IMR-90 (cell line): ENCODE measurements around the gene PNPLA5. TPM values are rescaled to one million over a fixed set of nuclear protein-coding genes. Genes with fewer than 3 reads are reported as not detected.

Source experiments
- ATAC-seq: fragments of 200-7000 bp; cut with Tn5 transposase; 2 replicates; pipeline ENCODE4 v1.9.1; 2020; ENCODE audit warnings: low read depth, mild to moderate bottlenecking, moderate library complexity
- BruUV-seq: library from RNA; stranded (reverse); fragments of 400-500 nt; replicated peaks from 2 replicates; lab custom pipeline; 2021; lab: Mats Ljungman, UMichigan
- CTCF ChIA-PET: fragments of 300-600 bp; formaldehyde crosslinking; extraction: SDS; loops from one replicate; lab custom pipeline; 2021; ENCODE audit warnings: antibody characterized with exemption; lab: Yijun Ruan, JAX
- POLR2A ChIA-PET: fragments of 300-600 bp; sonication (Branson Sonifier 250); formaldehyde crosslinking; loops from one replicate; lab custom pipeline; 2022; ENCODE audit warnings: antibody characterized with exemption; ENCODE audit not compliant: unreplicated experiment; lab: Charles Lee
- DNase-seq: peaks from one replicate; pipeline ENCODE4 v3.0.0; 2013
- H2AFZ ChIP-seq: replicated peaks from 2 replicates; pipeline ENCODE3; 2013; ENCODE audit warnings: low read length, mild to moderate bottlenecking; ENCODE audit not compliant: poor library complexity
- H2AK5ac ChIP-seq: 2 replicates; pipeline ENCODE4 v1.6.1; 2013; ENCODE audit warnings: low read depth, low read length, inconsistent platforms
- H2AK9ac ChIP-seq: replicated peaks from 2 replicates; pipeline ENCODE3; 2013; ENCODE audit warnings: mild to moderate bottlenecking, low read depth, low read length, moderate library complexity; ENCODE audit not compliant: poor library complexity
- H2BK120ac ChIP-seq: 2 replicates; pipeline ENCODE4 v1.6.1; 2013; ENCODE audit warnings: low read depth, low read length, inconsistent platforms
- H2BK15ac ChIP-seq: 3 replicates; pipeline ENCODE4 v1.6.1; 2013; ENCODE audit warnings: low read depth, low read length, inconsistent platforms
- H2BK20ac ChIP-seq: 2 replicates; pipeline ENCODE4 v1.6.1; 2013; ENCODE audit warnings: low read depth, mild to moderate bottlenecking, inconsistent platforms, low read length, moderate library complexity
- H2BK5ac ChIP-seq: 2 replicates; pipeline ENCODE4 v1.6.1; 2013; ENCODE audit warnings: mild to moderate bottlenecking, low read depth, low read length, inconsistent platforms; ENCODE audit not compliant: poor library complexity, severe bottlenecking
- H3K14ac ChIP-seq: replicated peaks from 2 replicates; pipeline ENCODE4 v1.6.1; 2013; ENCODE audit warnings: low read depth, low read length, inconsistent platforms
- H3K18ac ChIP-seq: 2 replicates; pipeline ENCODE4 v1.6.1; 2013; ENCODE audit warnings: low read depth, low read length, control low read depth
- H3K23ac ChIP-seq: 2 replicates; pipeline ENCODE4 v1.6.1; 2013; ENCODE audit warnings: low read depth, low read length, inconsistent platforms
- H3K27ac ChIP-seq: 2 replicates; pipeline ENCODE4 v1.5.1; 2013; ENCODE audit warnings: mild to moderate bottlenecking, control low read depth, low read length; ENCODE audit not compliant: insufficient read depth
- H3K27me3 ChIP-seq: 2 replicates; pipeline ENCODE4 v1.6.1; 2013; ENCODE audit warnings: low read length; ENCODE audit not compliant: control insufficient read depth, insufficient read depth
- H3K36me3 ChIP-seq: 2 replicates; pipeline ENCODE4 v1.6.1; 2013; ENCODE audit warnings: low read length, mixed read lengths; ENCODE audit not compliant: control insufficient read depth, insufficient read depth
- H3K4ac ChIP-seq: 2 replicates; pipeline ENCODE4 v1.6.1; 2013; ENCODE audit warnings: low read depth, low read length, inconsistent platforms
- H3K4me1 ChIP-seq: 2 replicates; pipeline ENCODE4 v1.6.1; 2013; ENCODE audit warnings: low read length, mixed read lengths; ENCODE audit not compliant: control insufficient read depth, insufficient read depth
- H3K4me2 ChIP-seq: 2 replicates; pipeline ENCODE4 v1.6.1; 2013; ENCODE audit warnings: low read depth, mild to moderate bottlenecking, control low read depth, low read length, moderate library complexity
- H3K4me3 ChIP-seq: 2 replicates; pipeline ENCODE4 v1.5.1; 2013; ENCODE audit warnings: low read depth, mild to moderate bottlenecking, control low read depth, low read length, moderate library complexity; ENCODE audit not compliant: insufficient read depth
- H3K56ac ChIP-seq: 2 replicates; pipeline ENCODE4 v1.6.1; 2013; ENCODE audit warnings: low read length, inconsistent platforms; ENCODE audit not compliant: insufficient read depth; ENCODE audit errors: extremely low read depth
- H3K79me1 ChIP-seq, 2 experiments: 2 replicates each; pipeline ENCODE4 v1.6.1; 2013; ENCODE audit warnings: low read length in 2 of 2, inconsistent platforms in 1 of 2, low read depth in 1 of 2
- H3K9ac ChIP-seq: 2 replicates; pipeline ENCODE4 v1.6.1; 2013; ENCODE audit warnings: low read depth, low read length, control low read depth
- H3K9me1 ChIP-seq: 2 replicates; pipeline ENCODE4 v1.6.1; 2013; ENCODE audit warnings: low read length, inconsistent platforms; ENCODE audit not compliant: insufficient read depth
- H3K9me3 ChIP-seq: 2 replicates; pipeline ENCODE4 v1.6.1; 2013; ENCODE audit warnings: low read length; ENCODE audit not compliant: control insufficient read depth, insufficient read depth
- H4K20me1 ChIP-seq: 2 replicates; pipeline ENCODE4 v1.6.1; 2013; ENCODE audit warnings: low read length, inconsistent platforms; ENCODE audit not compliant: insufficient read depth
- H4K5ac ChIP-seq: 2 replicates; pipeline ENCODE4 v1.6.1; 2013; ENCODE audit warnings: mild to moderate bottlenecking, low read depth, low read length, control low read depth
- H4K8ac ChIP-seq, 2 experiments: 2 replicates each; pipeline ENCODE4 v1.6.1; 2013; ENCODE audit warnings: low read depth in 2 of 2, low read length in 2 of 2, control low read depth in 1 of 2, inconsistent platforms in 1 of 2
- H4K91ac ChIP-seq: 2 replicates; pipeline ENCODE4 v1.6.1; 2013; ENCODE audit warnings: low read depth, low read length, inconsistent platforms; ENCODE audit not compliant: insufficient read depth
- BHLHE40 ChIP-seq: fragments of 150-350 bp; IDR thresholded peaks from 2 replicates; pipeline ENCODE4 v1.6.1; 2016; ENCODE audit warnings: mild to moderate bottlenecking, low read depth, low read length
- CEBPB ChIP-seq: IDR thresholded peaks from 2 replicates; pipeline ENCODE4 v1.6.1; 2012; ENCODE audit warnings: low read depth, low read length, improper control_type of control experiment
- CHD1 ChIP-seq: IDR thresholded peaks from 2 replicates; pipeline ENCODE4 v1.6.1; 2012; ENCODE audit warnings: low read depth, low read length, improper control_type of control experiment
- ELK1 ChIP-seq: fragments of 150-350 bp; IDR thresholded peaks from 2 replicates; pipeline ENCODE4 v1.6.1; 2016; ENCODE audit warnings: low read depth, mild to moderate bottlenecking, low read length, moderate library complexity, borderline replicate concordance
- MAFK ChIP-seq: IDR thresholded peaks from 2 replicates; pipeline ENCODE4 v1.6.1; 2012; ENCODE audit warnings: low read depth, low read length, improper control_type of control experiment
- MAZ ChIP-seq: IDR thresholded peaks from 2 replicates; pipeline ENCODE4 v1.6.1; 2012; ENCODE audit warnings: low read depth, mild to moderate bottlenecking, low read length, improper control_type of control experiment, moderate library complexity, borderline replicate concordance
- MXI1 ChIP-seq: IDR thresholded peaks from 2 replicates; pipeline ENCODE4 v1.6.1; 2012; ENCODE audit warnings: low read depth, mild to moderate bottlenecking, low read length, moderate library complexity, borderline replicate concordance
- NFE2L2 ChIP-seq: fragments of 150-350 bp; IDR thresholded peaks from 2 replicates; pipeline ENCODE4 v1.6.1; 2016; ENCODE audit warnings: low read depth, mild to moderate bottlenecking, low read length
- POLR2A ChIP-seq: IDR thresholded peaks from 2 replicates; pipeline ENCODE4 v1.6.1; 2012; ENCODE audit warnings: mild to moderate bottlenecking, low read depth, low read length
- RAD21 ChIP-seq: IDR thresholded peaks from 2 replicates; pipeline ENCODE4 v1.6.1; 2012; ENCODE audit warnings: low read length, improper control_type of control experiment
- RCOR1 ChIP-seq: IDR thresholded peaks from 2 replicates; pipeline ENCODE4 v1.6.1; 2012; ENCODE audit warnings: mild to moderate bottlenecking, low read length, improper control_type of control experiment; ENCODE audit not compliant: insufficient replicate concordance
- RFX5 ChIP-seq: IDR thresholded peaks from 2 replicates; pipeline ENCODE4 v1.8.0; 2012; ENCODE audit warnings: low read depth, mild to moderate bottlenecking, low read length, moderate library complexity
- SMC3 ChIP-seq: fragments of 150-350 bp; IDR thresholded peaks from 2 replicates; pipeline ENCODE4 v1.6.1; 2016; ENCODE audit warnings: low read depth, mild to moderate bottlenecking, antibody characterized with exemption, low read length, moderate library complexity
- USF2 ChIP-seq: fragments of 150-350 bp; IDR thresholded peaks from 2 replicates; pipeline ENCODE4 v1.6.1; 2017; ENCODE audit warnings: mild to moderate bottlenecking, antibody characterized with exemption, low read length, low read depth
- WGBS, 2 experiments: methylation state at CpG; one replicate each; pipeline versions ENCODE4 v1.1.5 to v1.1.7; 2013; ENCODE audit warnings: missing lambda C conversion rate in 2 of 2; ENCODE audit not compliant: insufficient read length in 1 of 2; ENCODE audit errors: extremely low coverage in 2 of 2; 5-methylcytosine and 5-hydroxymethylcytosine counted together
- dilution Hi-C: fragments of 300-500 bp; cut with HindIII; formaldehyde crosslinking; loops from one replicate; pipeline ENCODE4 v1.14.3; 2018; ENCODE audit warnings: low sequenced_read_pairs; ENCODE audit not compliant: unreplicated experiment
- in situ Hi-C: fragments of 300-500 bp; cut with MboI; formaldehyde crosslinking; loops from 3 replicates; pipeline ENCODE4 v1.14.3; 2019; ENCODE audit warnings: low sequenced_read_pairs, inconsistent platforms, mixed read lengths
- intact Hi-C: fragments of 100-400 bp; cut with micrococcal nuclease; formaldehyde crosslinking; loops from 2 replicates; pipeline ENCODE4 v1.10.0; 2022
- polyA plus RNA-seq, 3 experiments: library from polyadenylated mRNA; depleted of rRNA; stranded (reverse); fragments of >200 nt; gene quantifications; 2 replicates each; pipeline ENCODE4 v1.2.3, GENCODE V29; 2012; ENCODE audit warnings: low replicate concordance in 1 of 3
- total RNA-seq: library from RNA; depleted of rRNA; stranded (reverse); fragments of >200 nt; gene quantifications from 2 replicates; pipeline ENCODE4 v1.2.3, GENCODE V29; 2012

Gene PNPLA5
- total and polyA plus RNA-seq, 2 of the 4 experiments (the other 2 are of a cell fraction), result 0.18 to 0.44 TPM

GRCh38 chr22:43925433-43926348, 33.9 kb upstream of the PNPLA5 start:
- Histone ChIP-seq H3K27me3 (no peaks in the 10 kb centered on the region), H2AFZ (peak overlapping the region; percentile 46), H3K4ac (no peak overlapping the region), H3K9me1 (peaks cover 28% of the 10 kb centered on the region), H3K4me2 (no peak overlapping the region), H2AK5ac (no peak overlapping the region; the same call in 1 of the 2 replicates), H2BK20ac (no peak overlapping the region), H2BK5ac (no peak overlapping the region), H3K9me3 (no peaks in the 10 kb centered on the region), H3K14ac (no peak overlapping the region), H3K9ac (no peak overlapping the region), H3K79me1 (peaks cover 0 to 23% of the 10 kb centered on the region in 2 experiments; a peak in 2 of 4 replicates), H3K36me3 (peaks cover 12% of the 10 kb centered on the region; the same call in 1 of the 2 replicates), H4K5ac (no peak overlapping the region), H2BK15ac (no peak overlapping the region), H4K20me1 (peaks cover 6% of the 10 kb centered on the region; the same call in 1 of the 2 replicates), H3K23ac (no peak overlapping the region), H2AK9ac (peak overlapping the region; percentile 91), H2BK120ac (no peak overlapping the region), H4K91ac (no peak overlapping the region), H3K4me1 (peaks cover 24% of the 10 kb centered on the region), H3K56ac (no peak overlapping the region), H3K4me3 (no peak overlapping the region), H3K18ac (no peak overlapping the region), H3K27ac (no peak overlapping the region), H4K8ac (no peak overlapping the region)
- ATAC-seq (no peak), DNase-seq (no peak)
- 67% methylated on average over 3 of the region's 6 CpGs; no CpG with 5 or more reads in 1 of the 2 experiments for WGBS, 2 experiments
- ChIA-PET CTCF (interaction anchor here (1.8 kb wide), 1 partner anchor 20 kb away, joined by 5 read pairs; no protein-coding TSS in a partner anchor), POLR2A (no interaction called here)
- TF ChIP-seq BHLHE40 (no peak), MAZ (no peak), RAD21 (no peak), MAFK (no peak), POLR2A (no peak), NFE2L2 (no peak), MXI1 (no peak), ELK1 (no peak), RCOR1 (no peak), RFX5 (no peak), CEBPB (no peak), CHD1 (no peak), SMC3 (no peak), USF2 (no peak)
- dilution Hi-C loops (no loop called here), intact Hi-C loops (no loop called here), in situ Hi-C loops (no loop called here)
- BruUV-seq, result no TSS peak
